GM19438 (cell line): Measurements from ENCODE around the gene MAP3K8.
"Not testable (repeated sequence)": the region's sequence is repeated elsewhere in the genome, so short reads cannot be mapped to it uniquely, and the experiment has no call there.

ENCODE experiments used
- ATAC-seq: cut with Tn5 transposase; IDR thresholded peaks from one replicate; pipeline ENCODE4 v1.9.1; 2021; ENCODE audit warnings: low read depth; ENCODE audit not compliant: unreplicated experiment

The MAP3K8 gene

GRCh38 chr10:30422151-30422695 lies 11.8 kb upstream of the MAP3K8 start:
- no peak for ATAC-seq

DNA sequence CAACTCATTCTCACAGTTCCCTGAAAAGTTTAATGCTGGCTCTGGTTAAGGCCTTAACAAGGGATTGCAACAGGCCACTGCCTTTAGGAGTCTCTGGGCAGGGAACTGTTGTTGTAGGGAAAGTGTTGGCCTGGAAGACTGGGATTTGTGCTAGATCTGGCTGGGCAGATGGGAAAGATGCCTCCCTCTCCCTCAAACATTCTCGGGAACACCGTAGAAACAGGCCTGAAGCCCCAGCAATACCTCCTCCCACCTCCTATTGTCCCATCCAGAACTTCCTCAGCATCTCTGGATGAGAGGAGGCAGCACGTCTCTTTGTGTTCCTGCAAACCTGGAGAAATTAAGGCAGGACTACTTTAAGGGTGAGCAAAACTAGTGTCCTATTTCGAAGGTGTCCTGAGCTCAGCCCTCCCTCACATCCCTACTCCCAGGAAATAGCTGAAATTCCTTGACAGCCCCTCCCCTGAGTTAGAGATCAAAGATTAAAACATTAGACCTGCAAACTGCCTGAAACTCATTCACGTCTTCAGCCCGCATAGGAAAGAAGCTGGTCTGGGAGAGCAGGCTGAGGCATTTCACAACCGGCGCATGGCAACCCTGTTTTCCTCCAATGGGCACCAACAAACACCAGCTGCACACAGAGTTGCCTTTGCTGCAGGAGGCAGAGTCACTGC lies 10.9 kb upstream of the MAP3K8 start:
- ATAC-seq: no peak

DNA sequence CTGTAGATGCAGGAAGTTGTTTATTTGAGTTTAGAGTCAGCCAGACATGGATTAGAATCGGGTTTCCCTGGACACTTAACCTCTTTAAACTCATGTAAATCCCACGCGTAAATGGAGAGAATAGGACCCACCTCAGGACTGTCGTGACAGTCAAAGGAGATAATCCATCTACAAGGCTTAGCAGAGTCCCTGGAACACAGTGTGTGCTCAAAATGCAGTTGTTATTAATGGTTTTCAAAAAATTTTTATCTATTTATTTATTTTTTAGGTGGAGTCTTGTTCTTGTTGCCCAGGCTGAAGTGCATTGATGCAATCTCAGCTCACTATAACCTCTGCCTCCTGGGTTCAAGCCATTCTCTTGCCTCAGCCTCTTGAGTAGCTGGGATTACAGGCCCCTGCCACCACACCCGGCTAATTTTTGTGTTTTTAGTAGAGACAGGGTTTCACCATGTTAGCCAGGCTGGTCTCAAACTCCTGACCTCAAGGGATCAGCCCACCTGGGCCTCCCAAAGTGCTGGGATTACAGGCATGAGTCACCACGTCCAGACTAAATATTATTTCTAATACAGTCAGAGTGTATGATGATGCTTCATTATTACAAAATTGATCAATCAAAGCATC lies 10.2 kb upstream of the MAP3K8 start:
- ATAC-seq: not testable (repeated sequence)

DNA sequence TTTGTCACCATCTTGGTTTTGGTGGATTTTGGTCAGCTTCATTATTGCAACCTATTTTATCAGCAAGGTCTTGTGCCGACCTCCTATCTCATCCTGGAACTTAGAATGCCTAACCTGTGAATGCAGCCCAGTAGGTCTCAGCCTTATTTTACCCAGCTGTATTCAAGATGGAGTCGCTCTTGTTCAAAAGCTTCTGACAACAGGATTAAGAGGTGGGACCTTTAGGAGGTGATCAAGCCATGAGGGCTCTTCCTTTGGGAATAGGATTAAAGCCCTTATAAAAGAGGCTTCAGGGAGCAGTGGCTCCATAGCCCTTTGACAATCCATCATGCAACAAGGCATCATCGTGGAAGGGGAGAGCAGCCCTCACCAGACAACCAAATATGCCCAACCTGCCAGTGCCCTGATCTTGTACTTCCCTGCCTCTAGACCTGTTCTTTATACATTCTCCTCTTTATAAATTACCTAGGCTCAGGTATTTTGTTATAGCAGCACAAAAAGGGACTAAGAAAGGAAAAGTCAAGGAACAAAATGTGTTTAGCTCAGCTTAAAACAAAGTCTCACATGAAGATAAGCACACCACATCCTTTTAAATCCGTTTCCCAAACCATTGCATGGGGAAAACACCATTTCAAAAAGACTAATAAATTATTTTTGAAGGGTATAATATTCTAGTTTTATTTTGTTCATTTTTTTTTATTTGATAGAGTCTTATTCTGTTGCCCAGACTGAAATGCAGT lies 8.5 kb upstream of the MAP3K8 start:
- ATAC-seq: no peak

DNA sequence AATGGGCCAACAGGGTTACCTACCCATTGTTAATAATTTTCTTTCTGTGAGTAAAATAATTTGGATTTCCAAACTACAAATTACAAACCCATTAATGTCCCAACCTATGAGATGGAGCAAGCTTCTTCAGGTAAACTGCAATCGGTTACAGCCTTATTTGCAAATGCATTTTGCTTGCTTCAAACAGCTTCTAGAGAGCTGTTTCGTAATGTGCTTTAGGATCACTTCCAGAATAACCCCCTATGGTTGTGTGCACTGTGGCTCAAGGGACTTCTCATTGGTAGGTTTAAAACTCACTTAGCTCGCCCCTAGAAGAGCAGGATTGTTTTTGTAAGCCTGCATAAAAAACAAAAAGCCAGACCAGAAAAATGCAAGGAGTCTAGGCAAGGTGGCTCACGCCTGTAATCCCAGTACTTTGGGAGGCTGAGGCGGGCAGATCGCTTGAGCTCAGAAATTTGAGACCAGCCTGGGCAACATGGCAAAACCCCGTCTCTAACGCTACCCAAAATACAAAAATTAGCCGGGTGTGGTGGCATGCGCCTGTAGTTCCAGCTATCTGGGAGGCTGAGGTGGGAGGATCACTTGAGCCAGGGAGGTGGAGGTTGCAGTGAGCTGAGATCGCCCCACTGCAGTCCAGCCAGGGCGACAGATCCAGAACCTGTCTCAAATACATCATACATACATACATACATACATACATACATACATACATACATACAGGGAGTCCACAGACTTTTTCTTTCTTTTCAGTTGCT lies 3.3 kb upstream of the MAP3K8 start:
- no peak for ATAC-seq

DNA sequence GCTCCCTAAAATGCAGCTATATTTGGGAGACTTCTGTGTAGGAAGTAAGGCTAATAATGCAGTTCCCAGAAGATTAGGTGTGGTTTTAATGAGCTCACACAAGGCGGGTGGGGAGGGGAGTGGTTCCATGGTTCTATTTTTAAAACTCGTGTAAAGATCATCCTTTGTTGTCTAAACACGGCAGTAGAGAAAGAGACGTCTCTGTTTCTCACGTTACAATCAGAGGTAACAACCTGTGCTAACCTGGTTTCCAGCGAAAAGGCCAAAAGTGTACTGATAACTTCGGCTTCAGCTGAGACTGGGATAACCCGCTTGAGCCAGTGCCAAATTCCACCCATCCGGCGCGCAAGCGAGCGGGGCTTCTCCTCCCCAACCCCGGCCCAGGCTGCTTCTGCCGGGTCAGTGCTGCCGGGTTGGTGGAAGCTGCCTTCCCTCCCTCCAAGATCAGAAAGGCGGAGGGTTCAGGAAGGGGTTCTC lies 2.5 kb upstream of the MAP3K8 start:
- no peak for ATAC-seq

- ATAC-seq: peak; percentile 4
These were observed 1.2 kb upstream of the MAP3K8 start for GRCh38 chr10:30432622-30433305.

DNA sequence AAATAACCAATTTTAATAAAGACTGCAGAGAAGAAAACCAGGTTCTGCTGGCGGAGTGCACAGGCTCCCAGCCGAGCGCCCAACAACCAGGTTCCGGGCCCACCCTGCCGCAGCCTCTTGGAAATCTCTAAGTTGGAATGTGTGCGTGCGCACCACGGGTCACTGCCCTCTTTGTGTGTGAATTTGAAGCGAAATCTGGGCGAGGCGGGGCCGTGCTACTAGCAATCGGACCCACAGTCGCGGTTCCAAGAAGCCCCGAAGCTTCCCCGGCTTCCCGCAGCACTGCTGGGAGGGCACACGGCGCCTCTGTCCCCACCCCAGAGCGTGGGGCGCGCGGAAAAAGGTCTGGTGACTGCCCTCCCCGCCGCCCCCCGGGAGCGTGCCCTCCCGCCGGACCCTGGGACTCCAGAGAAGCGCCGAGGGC lies 666 bp upstream of the MAP3K8 start:
- peak; percentile 18 for ATAC-seq

GRCh38 chr10:30434273-30435072 lies 489 bp downstream of the MAP3K8 start:
- peak; percentile 51 for ATAC-seq

DNA sequence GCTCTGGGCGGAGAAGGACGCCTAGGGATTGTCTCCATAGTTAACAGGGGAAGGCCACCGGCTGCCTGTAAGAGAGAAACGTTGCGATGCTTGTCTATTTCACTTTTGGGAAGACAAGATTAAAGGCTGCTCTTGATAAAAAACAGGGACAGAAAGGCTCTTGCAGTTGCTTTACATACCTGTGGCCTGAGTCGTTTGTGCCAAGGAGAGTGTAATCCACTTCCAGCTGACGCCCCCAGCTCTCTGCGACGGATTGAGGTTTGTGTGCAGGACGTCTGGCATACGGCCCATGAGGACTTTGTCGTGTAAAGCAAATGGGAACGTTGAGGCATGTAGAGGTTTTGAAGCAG lies 1.1 kb downstream of the MAP3K8 start:
- no peak for ATAC-seq

GRCh38 chr10:30435499-30436167 lies 1.6 kb downstream of the MAP3K8 start:
- not testable (repeated sequence) for ATAC-seq

DNA sequence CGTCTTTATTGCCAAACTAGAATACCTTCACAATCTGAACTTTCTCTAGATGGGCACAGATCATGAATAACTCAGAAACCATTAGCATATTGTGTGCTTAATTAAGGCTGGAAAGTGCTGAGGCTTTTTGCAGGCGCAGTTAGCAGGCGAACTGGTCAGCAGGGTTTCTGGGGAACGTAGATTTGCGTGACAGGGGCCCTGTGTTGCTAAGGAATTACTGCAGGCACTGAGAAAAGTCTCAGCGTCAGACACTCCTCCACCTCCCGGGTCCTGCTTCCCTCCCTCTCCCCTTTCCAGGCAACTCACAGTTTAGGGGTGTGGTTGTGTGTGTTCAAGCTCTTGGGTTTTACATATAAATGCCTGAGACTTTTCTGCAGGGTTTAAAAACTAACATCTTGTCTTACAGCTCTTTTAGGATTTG lies 2.2 kb downstream of the MAP3K8 start:
- no peak for ATAC-seq

- ATAC-seq: no peak
These were observed 2.7 kb downstream of the MAP3K8 start for GRCh38 chr10:30436671-30437030.

DNA sequence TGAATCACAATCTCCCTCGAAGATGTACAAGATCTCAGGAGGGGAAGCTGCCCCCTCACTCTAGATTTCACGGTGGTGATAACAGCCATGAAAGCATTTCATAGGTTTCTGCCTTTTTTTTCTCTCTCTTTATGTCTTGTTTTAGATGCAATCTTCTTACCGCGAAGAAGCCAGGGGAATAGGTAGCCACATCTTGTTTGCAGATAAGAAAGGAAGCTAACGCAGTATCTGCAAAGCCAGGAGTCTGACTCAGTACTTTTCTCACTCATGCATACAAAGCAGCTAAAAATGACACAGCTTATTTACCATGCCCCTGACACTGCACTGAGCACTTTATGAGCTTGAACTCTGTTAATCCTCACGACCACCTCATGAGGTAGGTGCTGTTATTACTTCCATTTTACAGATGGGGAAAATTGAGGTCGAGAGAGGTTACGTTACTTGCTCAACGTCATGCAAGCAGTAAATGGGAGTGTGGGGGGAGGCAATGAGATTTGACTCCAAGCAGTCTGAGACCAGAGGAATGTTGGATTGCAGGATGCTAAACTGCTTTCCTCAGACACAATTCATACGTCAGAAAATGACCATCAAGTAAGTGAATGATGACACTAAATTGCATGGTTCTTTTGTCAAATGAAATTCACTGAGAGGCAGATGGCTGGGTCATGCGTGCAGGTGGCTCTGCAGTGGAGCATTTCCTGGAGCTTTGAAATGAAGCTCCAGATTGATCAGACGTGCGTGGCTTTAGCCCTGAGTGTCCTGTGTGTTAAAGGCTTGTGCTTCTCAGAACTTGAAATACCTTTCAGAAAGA lies 3.3 kb downstream of the MAP3K8 start:
- ATAC-seq: no peak

GRCh38 chr10:30438021-30438850 lies 4.3 kb downstream of the MAP3K8 start:
- no peak for ATAC-seq

DNA sequence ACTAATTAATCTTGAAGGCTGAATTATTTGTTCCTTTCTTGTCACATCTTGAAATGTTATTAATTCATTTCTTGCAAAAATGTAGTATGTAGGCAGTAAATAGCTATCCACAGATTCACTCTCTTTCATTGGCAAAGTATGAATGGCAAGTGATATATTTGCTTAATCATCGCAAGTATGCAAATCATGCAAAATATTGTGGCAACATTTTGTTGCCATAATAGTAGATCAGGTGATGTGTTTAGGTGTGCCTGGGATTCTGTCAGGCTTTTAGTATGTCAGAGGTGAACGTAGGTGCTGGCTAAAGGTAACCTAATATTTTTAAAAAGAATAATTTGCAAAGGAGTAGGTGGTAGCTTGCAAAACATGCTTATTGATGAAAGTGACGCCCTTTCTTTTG lies 5.9 kb downstream of the MAP3K8 start:
- ATAC-seq: no peak

DNA sequence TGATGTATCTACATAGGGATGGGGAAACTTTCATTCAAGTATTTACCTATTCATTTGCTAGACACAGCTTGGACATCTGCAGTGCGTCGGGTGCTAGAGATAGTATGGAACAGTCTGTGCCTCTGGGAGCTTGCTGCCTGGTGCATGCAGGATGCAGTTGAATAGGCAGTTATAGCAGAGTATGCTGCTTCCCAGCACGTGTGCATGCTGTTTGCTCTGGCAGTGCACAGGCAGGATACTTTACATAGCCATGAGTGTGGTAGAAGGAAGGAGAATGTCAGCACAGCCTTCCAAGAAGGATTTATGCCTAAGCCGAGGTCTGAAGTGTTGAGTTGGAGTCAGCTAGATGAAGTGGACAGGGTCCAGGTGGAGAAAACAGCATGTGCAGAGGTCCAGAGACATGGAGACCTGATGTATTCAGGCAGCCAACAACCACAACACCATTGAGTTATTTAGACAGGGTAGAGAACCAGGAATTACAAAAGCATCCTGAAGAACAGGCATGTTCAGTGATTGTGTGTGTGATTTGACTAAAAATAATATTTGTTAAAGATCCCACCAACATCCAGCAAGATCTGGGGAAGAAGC lies 8.1 kb downstream of the MAP3K8 start:
- no peak for ATAC-seq
